Ectodermal cell (in vitro differentiated cells): Measurements from ENCODE around the gene TBC1D19.

ENCODE experiments used
- H3K27ac ChIP-seq: 2 replicates; pipeline ENCODE4 v1.7.0; 2013; ENCODE audit warnings: mild to moderate bottlenecking, low read depth, low read length; ENCODE audit not compliant: insufficient read depth, poor library complexity, severe bottlenecking
- H3K27me3 ChIP-seq: 2 replicates; pipeline ENCODE4 v1.7.0; 2013; ENCODE audit warnings: mild to moderate bottlenecking, low read length; ENCODE audit not compliant: insufficient read depth, control insufficient read depth, poor library complexity, severe bottlenecking
- H3K36me3 ChIP-seq: one replicate; pipeline ENCODE4 v1.7.0; 2013; ENCODE audit warnings: low read length; ENCODE audit not compliant: control insufficient read depth, insufficient read depth
- H3K4me1 ChIP-seq: one replicate; pipeline ENCODE4 v1.7.0; 2013; ENCODE audit warnings: low read length; ENCODE audit not compliant: control insufficient read depth, insufficient read depth
- H3K4me3 ChIP-seq: 2 replicates; pipeline ENCODE4 v1.7.0; 2013; ENCODE audit warnings: low read depth, low read length, control low read depth; ENCODE audit not compliant: insufficient read depth
- H3K9me3 ChIP-seq: 2 replicates; pipeline ENCODE4 v1.7.0; 2013; ENCODE audit warnings: mild to moderate bottlenecking, low read length, moderate library complexity; ENCODE audit not compliant: control insufficient read depth
- WGBS, 2 experiments: methylation state at CpG; one replicate each; pipeline ENCODE4 v1.1.7; 2013; ENCODE audit warnings: missing lambda C conversion rate in 2 of 2; 5-methylcytosine and 5-hydroxymethylcytosine counted together

The TBC1D19 gene

GRCh38 chr4:26701095-26701494 lies 117.2 kb downstream of the TBC1D19 start:
- H3K9me3 ChIP-seq: no peaks in the 10 kb centered on the region
- H3K27ac ChIP-seq: no peak overlapping the region
- H3K27me3 ChIP-seq: no peaks in the 10 kb centered on the region
- H3K4me1 ChIP-seq: no peaks in the 10 kb centered on the region
- no peak overlapping the region for H3K4me3 ChIP-seq
- no peaks in the 10 kb centered on the region for H3K36me3 ChIP-seq
- 92% methylated on average over 2 of the region's 2 CpGs; no CpG with 5 or more reads in 1 of the 2 experiments for WGBS, 2 experiments

- Histone ChIP-seq H3K4me3 (no peak overlapping the region), H3K27me3 (no peaks in the 10 kb centered on the region), H3K9me3 (no peaks in the 10 kb centered on the region), H3K4me1 (no peaks in the 10 kb centered on the region), H3K27ac (no peak overlapping the region), H3K36me3 (no peaks in the 10 kb centered on the region)
Observed at GRCh38 chr4:26701786-26702227, 117.9 kb downstream of the TBC1D19 start.

DNA sequence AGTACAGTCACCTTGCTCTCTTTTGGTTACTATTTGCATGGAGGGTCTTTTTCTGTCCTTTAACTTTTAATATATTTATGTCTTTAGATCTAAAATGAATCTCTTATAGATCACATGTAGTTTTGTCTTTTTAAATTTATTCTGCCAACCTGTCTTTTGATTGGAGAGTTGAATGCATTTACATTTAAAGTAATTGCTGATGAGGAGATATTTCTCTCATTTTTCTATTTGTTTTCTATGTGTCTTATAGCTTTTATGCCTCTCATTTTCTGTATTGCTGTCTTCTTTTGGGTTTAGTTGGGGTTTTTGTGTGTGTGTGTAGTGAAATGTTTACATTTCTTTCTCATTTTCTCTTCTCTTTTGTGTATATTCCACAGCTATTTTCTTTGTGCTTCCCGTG lies 123.5 kb downstream of the TBC1D19 start:
- no peaks in the 10 kb centered on the region for H3K9me3 ChIP-seq
- H3K27ac ChIP-seq: no peak overlapping the region
- no peaks in the 10 kb centered on the region for H3K36me3 ChIP-seq
- no peaks in the 10 kb centered on the region for H3K4me1 ChIP-seq
- WGBS, 2 experiments: 88% methylated on average over 1 of the region's 1 CpG; no CpG with 5 or more reads in 1 of the 2 experiments
- H3K4me3 ChIP-seq: no peak overlapping the region
- no peaks in the 10 kb centered on the region for H3K27me3 ChIP-seq

DNA sequence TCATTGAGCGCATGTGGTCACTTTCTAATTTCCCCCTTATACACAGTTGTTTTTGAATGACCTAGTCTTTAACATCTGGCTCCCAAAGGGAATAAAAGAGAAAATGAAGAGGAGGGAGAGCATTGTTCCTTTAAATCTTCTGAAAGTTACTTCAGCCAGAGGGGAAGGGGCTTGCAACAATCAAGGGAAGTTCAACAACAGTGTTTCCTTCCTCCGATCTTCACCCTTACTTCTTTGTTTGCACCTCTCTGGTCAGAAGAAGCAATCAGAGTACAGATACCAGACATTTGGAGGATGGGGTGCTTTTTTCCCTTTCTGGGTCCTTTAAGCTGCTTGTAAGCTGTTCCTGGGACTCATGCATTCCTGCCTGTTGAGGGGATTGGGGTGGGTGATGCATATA lies 125.4 kb downstream of the TBC1D19 start:
- Histone ChIP-seq H3K36me3 (no peaks in the 10 kb centered on the region), H3K9me3 (no peaks in the 10 kb centered on the region), H3K4me3 (no peak overlapping the region), H3K27me3 (no peaks in the 10 kb centered on the region), H3K27ac (no peak overlapping the region), H3K4me1 (no peaks in the 10 kb centered on the region)
- WGBS, 2 experiments: 96 to 100% methylated on average over 2 of the region's 2 CpGs

DNA sequence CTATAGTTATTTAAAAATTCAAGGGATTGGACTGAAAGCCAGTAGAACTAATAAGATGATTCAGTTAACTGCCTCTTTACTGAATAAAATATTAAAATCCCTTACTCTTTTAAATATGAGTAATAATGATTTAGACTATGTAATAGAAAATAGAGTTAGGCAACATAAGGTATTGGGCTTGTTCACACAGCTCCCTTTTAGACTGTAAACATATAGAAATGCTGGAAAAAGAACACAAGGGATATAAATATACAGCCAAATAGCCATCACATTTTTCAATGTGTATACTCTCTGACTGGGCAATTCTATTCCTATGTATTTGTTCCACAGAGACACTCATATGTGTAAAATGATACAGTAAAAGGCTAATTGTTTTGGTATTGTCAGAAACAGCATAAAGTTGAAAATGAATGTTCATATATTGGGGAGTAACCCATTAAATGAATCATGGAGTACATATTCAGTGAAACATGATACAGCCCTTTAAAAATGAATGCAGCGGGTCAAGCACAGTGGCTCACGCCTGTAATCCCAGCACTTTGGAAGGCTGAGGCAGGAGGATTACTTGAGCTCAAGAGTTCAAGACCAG lies 129.8 kb downstream of the TBC1D19 start:
- Histone ChIP-seq H3K4me1 (no peaks in the 10 kb centered on the region), H3K27me3 (no peaks in the 10 kb centered on the region), H3K27ac (no peak overlapping the region), H3K36me3 (no peaks in the 10 kb centered on the region), H3K9me3 (no peaks in the 10 kb centered on the region), H3K4me3 (no peak overlapping the region)
- WGBS, 2 experiments: 94 to 100% methylated on average over 2 of the region's 2 CpGs

DNA sequence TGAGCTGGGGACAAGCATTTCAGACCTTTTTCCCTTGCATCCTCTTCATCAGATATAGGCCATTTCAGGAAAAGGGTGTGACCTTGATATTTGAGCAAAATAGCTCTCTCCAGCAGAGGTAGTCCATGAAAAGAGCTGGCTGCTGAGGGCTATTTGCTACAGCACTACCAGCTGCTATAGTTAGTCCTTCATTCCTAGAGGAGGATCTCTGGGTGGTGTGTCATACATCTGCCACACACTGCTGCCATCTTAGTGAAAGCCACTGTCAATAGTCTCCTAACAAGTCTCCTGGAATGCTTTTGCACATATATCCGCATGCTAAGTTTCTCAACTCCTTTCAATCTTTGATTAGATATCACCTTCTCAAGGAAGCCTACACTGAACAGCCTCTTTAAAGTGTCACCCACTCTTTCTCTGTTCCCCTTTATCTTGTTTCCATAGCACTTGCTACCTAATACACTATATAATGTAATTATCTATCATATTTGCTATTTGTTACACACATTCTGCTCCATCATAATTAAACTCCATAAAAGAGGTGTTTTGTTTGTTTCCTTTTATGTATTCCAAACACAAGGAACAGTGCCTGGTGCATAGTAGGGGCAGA lies 131.9 kb downstream of the TBC1D19 start:
- 95 to 97% methylated on average over 1 of the region's 1 CpG for WGBS, 2 experiments
- Histone ChIP-seq H3K27me3 (no peaks in the 10 kb centered on the region), H3K4me1 (no peaks in the 10 kb centered on the region), H3K9me3 (no peaks in the 10 kb centered on the region), H3K27ac (no peak overlapping the region), H3K4me3 (no peak overlapping the region), H3K36me3 (no peaks in the 10 kb centered on the region)

- Histone ChIP-seq H3K9me3 (no peaks in the 10 kb centered on the region), H3K36me3 (no peaks in the 10 kb centered on the region), H3K27me3 (no peaks in the 10 kb centered on the region), H3K27ac (no peak overlapping the region), H3K4me3 (no peak overlapping the region), H3K4me1 (no peaks in the 10 kb centered on the region)
- WGBS, 2 experiments: 76 to 81% methylated on average over 2 of the region's 2 CpGs
Observed at GRCh38 chr4:26717332-26717731, 133.4 kb downstream of the TBC1D19 start.

- Histone ChIP-seq H3K36me3 (no peaks in the 10 kb centered on the region), H3K4me3 (no peak overlapping the region), H3K9me3 (no peaks in the 10 kb centered on the region), H3K27ac (no peak overlapping the region), H3K4me1 (no peaks in the 10 kb centered on the region), H3K27me3 (no peaks in the 10 kb centered on the region)
- WGBS, 2 experiments: no CpG with 5 or more reads among the region's 1 CpG
Observed at GRCh38 chr4:26719954-26720552, 136.2 kb downstream of the TBC1D19 start.

DNA sequence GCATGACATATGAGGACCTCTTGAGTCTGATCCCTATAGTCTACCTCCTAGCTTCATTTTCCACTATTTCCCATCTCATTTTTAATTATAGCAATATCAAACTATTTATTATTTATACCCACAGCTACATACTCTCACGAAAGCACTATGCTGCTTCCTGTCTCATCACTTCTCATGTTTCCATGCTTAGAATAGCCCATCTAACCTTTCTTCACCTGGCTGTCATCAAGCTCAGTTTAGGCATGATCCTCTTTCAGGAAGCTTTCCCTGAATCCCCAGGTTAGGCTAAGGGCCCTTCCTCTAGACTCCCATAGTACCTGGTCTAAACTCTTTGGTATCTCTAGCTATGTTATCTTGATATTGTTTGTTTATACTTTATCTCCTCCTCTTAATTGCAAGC lies 137.8 kb downstream of the TBC1D19 start:
- Histone ChIP-seq H3K36me3 (no peaks in the 10 kb centered on the region), H3K4me1 (no peaks in the 10 kb centered on the region), H3K27ac (no peak overlapping the region), H3K4me3 (no peak overlapping the region), H3K9me3 (no peaks in the 10 kb centered on the region), H3K27me3 (no peaks in the 10 kb centered on the region)
- WGBS, 2 experiments: 84 to 86% methylated on average over 1 of the region's 1 CpG

GRCh38 chr4:26723216-26723615 lies 139.3 kb downstream of the TBC1D19 start:
- H3K36me3 ChIP-seq: no peaks in the 10 kb centered on the region
- H3K9me3 ChIP-seq: no peaks in the 10 kb centered on the region
- no peak overlapping the region for H3K4me3 ChIP-seq
- no peak overlapping the region for H3K27ac ChIP-seq
- no peaks in the 10 kb centered on the region for H3K27me3 ChIP-seq
- H3K4me1 ChIP-seq: no peaks in the 10 kb centered on the region
- 90 to 92% methylated on average over 1 of the region's 1 CpG for WGBS, 2 experiments
